Stimulated activated memory B cell treated with anti-CD40 and anti-IgM and Interleukin-4, amounts not matched to agents 10 μg/mL and 1 μg/mL and 100 μg/mL, for 72 hours (primary cell): ENCODE results near the gene MNS1.
"Not testable (repeated sequence)": the region's sequence is repeated elsewhere in the genome, so short reads cannot be mapped to it uniquely, and the experiment has no call there.

Experiments
- ATAC-seq: fragments of 150-1000 bp; cut with Tn5 transposase; 2 replicates; pipeline ENCODE4 v1.10.0; 2021
- H3K27ac Mint-ChIP-seq: one replicate; pipeline ENCODE4 v1.8.0; 2022; ENCODE audit warnings: mild to moderate bottlenecking, mixed read lengths
- H3K27me3 Mint-ChIP-seq: one replicate; pipeline ENCODE4 v1.8.0; 2022; ENCODE audit warnings: mixed read lengths
- H3K36me3 Mint-ChIP-seq: one replicate; pipeline ENCODE4 v1.8.0; 2022; ENCODE audit warnings: mixed read lengths
- H3K4me1 Mint-ChIP-seq: one replicate; pipeline ENCODE4 v1.8.0; 2022; ENCODE audit warnings: mixed read lengths
- H3K4me3 Mint-ChIP-seq: one replicate; pipeline ENCODE4 v1.8.0; 2022; ENCODE audit warnings: mild to moderate bottlenecking, moderate library complexity, mixed read lengths
- H3K9me3 Mint-ChIP-seq: one replicate; pipeline ENCODE4 v1.8.0; 2022; ENCODE audit warnings: mixed read lengths

MNS1 gene

GRCh38 chr15:56411122-56411749, 53.7 kb downstream of the MNS1 start:
- no peak for ATAC-seq
- Mint-ChIP-seq H3K27me3 (no peaks in the 10 kb centered on the region), H3K9me3 (no peaks in the 10 kb centered on the region), H3K27ac (peak overlapping the region; percentile 22), H3K4me3 (no peak overlapping the region), H3K4me1 (peaks cover 23% of the 10 kb centered on the region), H3K36me3 (peaks cover 34% of the 10 kb centered on the region)

- H3K9me3 Mint-ChIP-seq, result no peaks in the 10 kb centered on the region
- ATAC-seq, result no peak
- peak overlapping the region; percentile 22 for H3K27ac Mint-ChIP-seq
These were observed 54.2 kb downstream of the MNS1 start for GRCh38 chr15:56410721-56411120.

GRCh38 chr15:56399209-56399608, 65.7 kb downstream of the MNS1 start:
- Mint-ChIP-seq H3K9me3 (peaks cover 15% of the 10 kb centered on the region), H3K4me1 (peaks cover 10% of the 10 kb centered on the region), H3K36me3 (peaks cover 50% of the 10 kb centered on the region)
- H3K4me3 Mint-ChIP-seq, H3K27me3 Mint-ChIP-seq, H3K27ac Mint-ChIP-seq, ATAC-seq: not testable (repeated sequence)

More at GRCh38 chr15:56410721-56411120, 54.2 kb downstream of the MNS1 start:
- Mint-ChIP-seq H3K36me3 (peaks cover 29% of the 10 kb centered on the region), H3K4me1 (peaks cover 23% of the 10 kb centered on the region), H3K27me3 (no peaks in the 10 kb centered on the region), H3K4me3 (no peak overlapping the region)

- peaks cover 12% of the 10 kb centered on the region for H3K9me3 Mint-ChIP-seq
- H3K27me3 Mint-ChIP-seq, H3K27ac Mint-ChIP-seq, ATAC-seq, H3K4me3 Mint-ChIP-seq: not testable (repeated sequence)
- H3K4me1 Mint-ChIP-seq, result peaks cover 10% of the 10 kb centered on the region
- H3K36me3 Mint-ChIP-seq, result peaks cover 52% of the 10 kb centered on the region
These were observed 67.6 kb downstream of the MNS1 start for GRCh38 chr15:56397325-56397724.

- peaks cover 10% of the 10 kb centered on the region for H3K9me3 Mint-ChIP-seq
- H3K36me3 Mint-ChIP-seq, result peaks cover 45% of the 10 kb centered on the region
- ATAC-seq, result no peak
- no peaks in the 10 kb centered on the region for H3K27me3 Mint-ChIP-seq
- H3K4me3 Mint-ChIP-seq, result no peak overlapping the region
- H3K27ac Mint-ChIP-seq, result no peak overlapping the region
- peaks cover 10% of the 10 kb centered on the region for H3K4me1 Mint-ChIP-seq
These were observed 70.0 kb downstream of the MNS1 start for GRCh38 chr15:56394909-56395308.

- Mint-ChIP-seq H3K4me1 (peaks cover 15% of the 10 kb centered on the region), H3K36me3 (peaks cover 40% of the 10 kb centered on the region), H3K4me3 (no peak overlapping the region), H3K9me3 (peaks cover 10% of the 10 kb centered on the region), H3K27me3 (no peaks in the 10 kb centered on the region), H3K27ac (no peak overlapping the region)
- ATAC-seq, result no peak
These were observed 71.7 kb downstream of the MNS1 start for GRCh38 chr15:56393277-56393676.

GRCh38 chr15:56390739-56391267, 74.1 kb downstream of the MNS1 start:
- Mint-ChIP-seq H3K36me3 (peaks cover 24% of the 10 kb centered on the region), H3K4me1 (peaks cover 5% of the 10 kb centered on the region), H3K4me3 (no peak overlapping the region), H3K27me3 (no peaks in the 10 kb centered on the region), H3K9me3 (no peaks in the 10 kb centered on the region), H3K27ac (no peak overlapping the region)
- ATAC-seq, result no peak

- ATAC-seq, result no peak
- H3K9me3 Mint-ChIP-seq, result peaks cover 2% of the 10 kb centered on the region
- no peaks in the 10 kb centered on the region for H3K27me3 Mint-ChIP-seq
- H3K36me3 Mint-ChIP-seq, result peaks cover 40% of the 10 kb centered on the region
- H3K4me3 Mint-ChIP-seq, result no peak overlapping the region
- H3K4me1 Mint-ChIP-seq, result peaks cover 24% of the 10 kb centered on the region
- H3K27ac Mint-ChIP-seq, result no peak overlapping the region
These were observed 79.0 kb downstream of the MNS1 start for GRCh38 chr15:56385908-56386307.

GRCh38 chr15:56383010-56383409, 81.9 kb downstream of the MNS1 start:
- H3K27ac Mint-ChIP-seq, result no peak overlapping the region
- H3K36me3 Mint-ChIP-seq, result peaks cover 64% of the 10 kb centered on the region
- H3K4me1 Mint-ChIP-seq, result peaks cover 44% of the 10 kb centered on the region
- no peak for ATAC-seq
- H3K27me3 Mint-ChIP-seq, result no peaks in the 10 kb centered on the region
- H3K4me3 Mint-ChIP-seq, result no peak overlapping the region
- H3K9me3 Mint-ChIP-seq, result peaks cover 20% of the 10 kb centered on the region
